ENCODE data around the gene NUP43.

Gene NUP43

GRCh38 chr6:149771185-149771584, 24.9 kb upstream of the NUP43 start:
- H3K27me3 ChIP-seq (ENCODE audit: insufficient read depth, low read length, poor library complexity), result no peaks in the 10 kb centered on the region
- peaks cover 4% of the 10 kb centered on the region; the same call in 1 of the 2 replicates for H4K20me1 ChIP-seq (ENCODE audit: insufficient read depth, low read length)
- ATAC-seq (ENCODE audit: insufficient read depth, low read depth) (no peak), DNase-seq (no peak)
- H2AFZ ChIP-seq (ENCODE audit: low read depth, low read length), result no peak overlapping the region
- peaks cover 43% of the 10 kb centered on the region for H3K79me2 ChIP-seq (ENCODE audit: insufficient read depth, low read length)
- H3K4me2 ChIP-seq (ENCODE audit: insufficient read depth, low read length), result no peak overlapping the region
- H3K4me1 ChIP-seq (ENCODE audit: insufficient read depth, low read length), result no peaks in the 10 kb centered on the region
- peaks cover 64% of the 10 kb centered on the region for H3K36me3 ChIP-seq (ENCODE audit: insufficient read depth, low read length)
- no peak overlapping the region for H3K27ac ChIP-seq (ENCODE audit: low read length)
- no peak overlapping the region for H3K9ac ChIP-seq (ENCODE audit: low read depth, low read length)
- TF ChIP-seq EZH2 (IDR thresholded peaks at IDR 0.05; ENCODE audit: borderline replicate concordance, low read depth, low read length, severe bottlenecking) (no peak), CTCF (IDR thresholded peaks at IDR 0.05; ENCODE audit: borderline replicate concordance, extremely low read depth, low read length, poor library complexity, severe bottlenecking) (no peak)
- no peaks in the 10 kb centered on the region for H3K9me3 ChIP-seq (ENCODE audit: insufficient read depth, low read length, severe bottlenecking)
- H3K4me3 ChIP-seq (ENCODE audit: low read depth in 1 of 2, low read length in 2 of 2), result no peak overlapping the region

- no peak overlapping the region for H2AFZ ChIP-seq (ENCODE audit: low read depth, low read length)
- H4K20me1 ChIP-seq (ENCODE audit: insufficient read depth, low read length), result peaks cover 4% of the 10 kb centered on the region; the same call in 1 of the 2 replicates
- no peak overlapping the region for H3K27ac ChIP-seq (ENCODE audit: low read length)
- peaks cover 7% of the 10 kb centered on the region for H3K9me3 ChIP-seq (ENCODE audit: insufficient read depth, low read length, severe bottlenecking)
- H3K9ac ChIP-seq (ENCODE audit: low read depth, low read length), result no peak overlapping the region
- peaks cover 54% of the 10 kb centered on the region for H3K79me2 ChIP-seq (ENCODE audit: insufficient read depth, low read length)
- no peaks in the 10 kb centered on the region for H3K4me1 ChIP-seq (ENCODE audit: insufficient read depth, low read length)
- ATAC-seq (ENCODE audit: insufficient read depth, low read depth) (no peak), DNase-seq (no peak)
- H3K4me3 ChIP-seq (ENCODE audit: low read depth in 1 of 2, low read length in 2 of 2), result no peak overlapping the region
- no peak overlapping the region for H3K4me2 ChIP-seq (ENCODE audit: insufficient read depth, low read length)
- H3K27me3 ChIP-seq (ENCODE audit: insufficient read depth, low read length, poor library complexity), result no peaks in the 10 kb centered on the region
- TF ChIP-seq EZH2 (IDR thresholded peaks at IDR 0.05; ENCODE audit: borderline replicate concordance, low read depth, low read length, severe bottlenecking) (no peak), CTCF (IDR thresholded peaks at IDR 0.05; ENCODE audit: borderline replicate concordance, extremely low read depth, low read length, poor library complexity, severe bottlenecking) (no peak)
- H3K36me3 ChIP-seq (ENCODE audit: insufficient read depth, low read length), result peaks cover 64% of the 10 kb centered on the region
Measured at GRCh38 chr6:149769676-149770075, 23.3 kb upstream of the NUP43 start.

- DNase-seq (no peak), ATAC-seq (ENCODE audit: insufficient read depth, low read depth) (no peak)
- no peak for TF ChIP-seq EZH2 (IDR thresholded peaks at IDR 0.05; ENCODE audit: borderline replicate concordance, low read depth, low read length, severe bottlenecking)
- H3K36me3 ChIP-seq (ENCODE audit: insufficient read depth, low read length), result peaks cover 46% of the 10 kb centered on the region
- H3K9me3 ChIP-seq (ENCODE audit: insufficient read depth, low read length, severe bottlenecking), result peaks cover 7% of the 10 kb centered on the region
- H3K9ac ChIP-seq (ENCODE audit: low read depth, low read length), result no peak overlapping the region
- no peaks in the 10 kb centered on the region for H3K27me3 ChIP-seq (ENCODE audit: insufficient read depth, low read length, poor library complexity)
- H3K4me2 ChIP-seq (ENCODE audit: insufficient read depth, low read length), result no peak overlapping the region
- no peak overlapping the region for H2AFZ ChIP-seq (ENCODE audit: low read depth, low read length)
- H3K27ac ChIP-seq (ENCODE audit: low read length), result no peak overlapping the region
- H3K4me3 ChIP-seq (ENCODE audit: low read depth in 1 of 2, low read length in 2 of 2), result no peak overlapping the region
- peaks cover 79% of the 10 kb centered on the region for H3K79me2 ChIP-seq (ENCODE audit: insufficient read depth, low read length)
- H3K4me1 ChIP-seq (ENCODE audit: insufficient read depth, low read length), result no peaks in the 10 kb centered on the region
- peaks cover 4% of the 10 kb centered on the region; the same call in 1 of the 2 replicates for H4K20me1 ChIP-seq (ENCODE audit: insufficient read depth, low read length)
Measured at GRCh38 chr6:149766156-149766769, 19.9 kb upstream of the NUP43 start.

GRCh38 chr6:149763866-149764265, 17.5 kb upstream of the NUP43 start:
- H3K9ac ChIP-seq (ENCODE audit: low read depth, low read length), result no peak overlapping the region
- peaks cover 7% of the 10 kb centered on the region for H3K9me3 ChIP-seq (ENCODE audit: insufficient read depth, low read length, severe bottlenecking)
- no peak overlapping the region for H3K4me2 ChIP-seq (ENCODE audit: insufficient read depth, low read length)
- TF ChIP-seq CTCF (IDR thresholded peaks at IDR 0.05; ENCODE audit: borderline replicate concordance, extremely low read depth, low read length, poor library complexity, severe bottlenecking) (no peak), EZH2 (IDR thresholded peaks at IDR 0.05; ENCODE audit: borderline replicate concordance, low read depth, low read length, severe bottlenecking) (no peak)
- no peak overlapping the region for H3K27ac ChIP-seq (ENCODE audit: low read length)
- DNase-seq (no peak), ATAC-seq (ENCODE audit: insufficient read depth, low read depth) (no peak)
- H3K79me2 ChIP-seq (ENCODE audit: insufficient read depth, low read length), result peaks cover 85% of the 10 kb centered on the region
- H4K20me1 ChIP-seq (ENCODE audit: insufficient read depth, low read length), result peaks cover 6% of the 10 kb centered on the region
- no peak overlapping the region for H3K4me3 ChIP-seq (ENCODE audit: low read depth in 1 of 2, low read length in 2 of 2)
- no peaks in the 10 kb centered on the region for H3K27me3 ChIP-seq (ENCODE audit: insufficient read depth, low read length, poor library complexity)
- no peak overlapping the region for H2AFZ ChIP-seq (ENCODE audit: low read depth, low read length)
- peaks cover 47% of the 10 kb centered on the region for H3K36me3 ChIP-seq (ENCODE audit: insufficient read depth, low read length)
- no peaks in the 10 kb centered on the region for H3K4me1 ChIP-seq (ENCODE audit: insufficient read depth, low read length)

Measured in DND-41 (cell line).